Uterus (tissue), 2 donors: ENCODE data around the gene SPATA4.

ENCODE experiments used
- POLR2A ChIP-seq, 2 donors: fragments of 450-650 bp; IDR thresholded peaks; one replicate each; pipeline ENCODE4 v1.6.1; 2016; ENCODE audit warnings: antibody characterized with exemption in 2 of 2, mild to moderate bottlenecking in 1 of 2, moderate library complexity in 1 of 2
- TF ChIP-seq, protein P1 (sequence below), 4 experiments: fragments of 200-600 bp in 2 of 4; fragments of 450-650 bp in 2 of 4; sonication (generic) in 2 of 4; IDR thresholded peaks; one replicate each; pipeline ENCODE4 v1.5.1; 2016 to 2019; ENCODE audit warnings: antibody characterized with exemption in 4 of 4, mild to moderate bottlenecking in 2 of 4, moderate library complexity in 1 of 4

DNA sequence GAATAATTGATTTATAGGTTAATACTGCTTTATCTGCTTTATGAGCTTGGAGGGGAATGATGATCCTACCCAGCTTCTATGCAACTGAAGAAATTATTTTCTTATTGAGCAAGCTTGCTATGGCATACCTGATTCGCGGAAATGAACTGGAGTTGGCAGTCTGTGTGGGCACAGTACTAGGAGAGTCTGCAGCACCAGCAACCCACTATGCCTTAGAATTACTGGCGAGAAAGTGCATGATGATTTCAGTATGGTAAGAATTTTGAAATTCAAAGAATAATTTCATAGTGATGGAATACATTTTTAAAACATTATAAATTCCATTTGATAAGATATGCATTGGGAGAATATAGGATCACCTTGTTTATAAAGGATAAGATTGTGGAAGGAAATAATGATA is 32.3 kb downstream of the SPATA4 start:
- TF ChIP-seq, protein P1, sequence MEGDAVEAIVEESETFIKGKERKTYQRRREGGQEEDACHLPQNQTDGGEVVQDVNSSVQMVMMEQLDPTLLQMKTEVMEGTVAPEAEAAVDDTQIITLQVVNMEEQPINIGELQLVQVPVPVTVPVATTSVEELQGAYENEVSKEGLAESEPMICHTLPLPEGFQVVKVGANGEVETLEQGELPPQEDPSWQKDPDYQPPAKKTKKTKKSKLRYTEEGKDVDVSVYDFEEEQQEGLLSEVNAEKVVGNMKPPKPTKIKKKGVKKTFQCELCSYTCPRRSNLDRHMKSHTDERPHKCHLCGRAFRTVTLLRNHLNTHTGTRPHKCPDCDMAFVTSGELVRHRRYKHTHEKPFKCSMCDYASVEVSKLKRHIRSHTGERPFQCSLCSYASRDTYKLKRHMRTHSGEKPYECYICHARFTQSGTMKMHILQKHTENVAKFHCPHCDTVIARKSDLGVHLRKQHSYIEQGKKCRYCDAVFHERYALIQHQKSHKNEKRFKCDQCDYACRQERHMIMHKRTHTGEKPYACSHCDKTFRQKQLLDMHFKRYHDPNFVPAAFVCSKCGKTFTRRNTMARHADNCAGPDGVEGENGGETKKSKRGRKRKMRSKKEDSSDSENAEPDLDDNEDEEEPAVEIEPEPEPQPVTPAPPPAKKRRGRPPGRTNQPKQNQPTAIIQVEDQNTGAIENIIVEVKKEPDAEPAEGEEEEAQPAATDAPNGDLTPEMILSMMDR (IDR thresholded peaks at IDR 0.05), result no peak
- TF ChIP-seq POLR2A (IDR thresholded peaks at IDR 0.05), result no peak
